Fibroblast of lung (primary cell): ENCODE data around the gene TKT.

Experiments used
- EZH2 ChIP-seq: IDR thresholded peaks from 2 replicates; pipeline ENCODE4 v1.5.1; 2012; ENCODE audit warnings: low read length, control low read depth, mild to moderate bottlenecking; ENCODE audit errors: missing control alignments
- TF ChIP-seq, protein P1 (sequence below), 2 donors: IDR thresholded peaks in 1 of 2; conservative IDR thresholded peaks in 1 of 2; 1 replicate in 1 of 2; 2 replicates in 1 of 2; pipeline ENCODE4 v1.5.1; 2011 to 2012; ENCODE audit warnings: low read length in 2 of 2, control low read depth in 1 of 2, inconsistent platforms in 1 of 2, low read depth in 1 of 2, mild to moderate bottlenecking in 1 of 2

DNA sequence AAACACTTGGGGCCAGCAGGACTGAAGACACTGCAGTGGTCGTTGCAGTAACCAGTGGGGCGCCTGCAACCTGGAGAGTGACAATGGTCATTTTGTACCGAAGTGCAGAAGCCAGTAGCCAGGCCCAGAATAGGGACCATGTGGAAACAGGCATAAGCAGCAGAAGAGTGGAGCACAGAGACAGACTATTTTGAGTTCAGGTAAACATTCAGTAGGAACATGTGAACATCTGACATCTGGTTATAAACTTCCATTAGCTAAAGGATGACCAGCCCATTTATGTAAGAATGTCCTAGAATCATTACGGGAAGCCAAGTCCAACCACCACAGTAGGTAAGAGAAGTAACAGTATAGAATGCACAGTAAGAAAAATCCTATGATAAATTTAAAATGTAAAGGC, 32.4 kb upstream of the TKT start:
- TF ChIP-seq, protein P1, sequence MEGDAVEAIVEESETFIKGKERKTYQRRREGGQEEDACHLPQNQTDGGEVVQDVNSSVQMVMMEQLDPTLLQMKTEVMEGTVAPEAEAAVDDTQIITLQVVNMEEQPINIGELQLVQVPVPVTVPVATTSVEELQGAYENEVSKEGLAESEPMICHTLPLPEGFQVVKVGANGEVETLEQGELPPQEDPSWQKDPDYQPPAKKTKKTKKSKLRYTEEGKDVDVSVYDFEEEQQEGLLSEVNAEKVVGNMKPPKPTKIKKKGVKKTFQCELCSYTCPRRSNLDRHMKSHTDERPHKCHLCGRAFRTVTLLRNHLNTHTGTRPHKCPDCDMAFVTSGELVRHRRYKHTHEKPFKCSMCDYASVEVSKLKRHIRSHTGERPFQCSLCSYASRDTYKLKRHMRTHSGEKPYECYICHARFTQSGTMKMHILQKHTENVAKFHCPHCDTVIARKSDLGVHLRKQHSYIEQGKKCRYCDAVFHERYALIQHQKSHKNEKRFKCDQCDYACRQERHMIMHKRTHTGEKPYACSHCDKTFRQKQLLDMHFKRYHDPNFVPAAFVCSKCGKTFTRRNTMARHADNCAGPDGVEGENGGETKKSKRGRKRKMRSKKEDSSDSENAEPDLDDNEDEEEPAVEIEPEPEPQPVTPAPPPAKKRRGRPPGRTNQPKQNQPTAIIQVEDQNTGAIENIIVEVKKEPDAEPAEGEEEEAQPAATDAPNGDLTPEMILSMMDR (conservative IDR thresholded peaks at IDR 0.05 in 1 of 2, IDR thresholded peaks at IDR 0.05 in 1 of 2; ENCODE audit: low read depth in 1 of 2, low read length in 2 of 2), result no peak
- TF ChIP-seq EZH2, result no peak
